Medulla oblongata (tissue), 1 donor: Measurements from ENCODE around the gene ZNF672.
"Not testable (repeated sequence)": the region's sequence is repeated elsewhere in the genome, so short reads cannot be mapped to it uniquely, and the experiment has no call there.

Experiments
- DNase-seq: peaks from one replicate; pipeline ENCODE4 v3.0.0-alpha.2; 2015; ENCODE audit errors: extremely low spot score

Gene ZNF672

DNA sequence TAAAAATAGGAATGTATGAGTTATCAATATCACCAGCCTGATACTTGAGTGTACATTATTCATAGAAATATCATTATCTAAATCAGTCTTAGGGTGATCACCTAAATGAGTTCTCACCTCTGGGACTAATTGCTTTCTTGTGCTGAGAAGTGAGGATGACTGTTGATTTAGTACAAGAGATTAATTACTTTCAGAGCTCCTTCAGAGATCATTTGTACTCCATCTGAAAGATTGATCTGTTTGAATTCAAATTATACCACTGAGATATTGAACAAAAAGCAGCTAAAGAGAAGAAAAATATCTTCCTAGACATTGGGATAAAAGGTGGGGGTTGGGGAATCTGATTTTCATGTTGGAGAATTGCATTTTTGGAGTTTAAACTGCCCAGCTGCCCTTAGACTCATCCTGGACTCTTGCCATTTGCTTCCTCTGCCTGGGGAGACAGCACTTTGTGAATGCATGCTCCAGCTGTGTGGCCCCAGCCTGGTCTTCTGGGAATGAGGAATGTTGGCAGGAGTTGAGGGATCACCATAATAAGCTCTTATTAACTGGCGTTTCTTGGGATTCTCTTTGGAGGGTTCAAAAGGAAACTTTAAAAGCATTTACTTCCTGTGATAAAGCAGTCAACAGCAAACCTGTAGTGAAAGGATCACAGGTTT lies 48.3 kb downstream of the ZNF672 start:
- DNase-seq, result no peak

DNA sequence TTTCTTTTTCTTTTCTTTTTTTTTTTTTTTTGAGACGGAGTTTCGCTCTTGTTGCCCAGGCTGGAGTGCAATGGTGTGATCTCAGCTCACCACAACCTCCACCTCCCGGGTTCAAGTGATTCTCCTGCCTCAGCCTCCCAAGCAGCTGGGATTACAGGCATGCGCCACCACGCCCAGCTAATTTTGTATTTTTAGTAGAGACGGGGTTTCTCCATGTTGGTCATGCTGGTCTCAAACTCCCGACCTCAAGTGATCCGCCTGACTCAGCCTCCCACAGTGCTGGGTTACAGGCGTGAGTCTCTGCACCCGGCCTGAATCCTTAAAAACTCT lies 51.9 kb downstream of the ZNF672 start:
- not testable (repeated sequence) for DNase-seq

DNA sequence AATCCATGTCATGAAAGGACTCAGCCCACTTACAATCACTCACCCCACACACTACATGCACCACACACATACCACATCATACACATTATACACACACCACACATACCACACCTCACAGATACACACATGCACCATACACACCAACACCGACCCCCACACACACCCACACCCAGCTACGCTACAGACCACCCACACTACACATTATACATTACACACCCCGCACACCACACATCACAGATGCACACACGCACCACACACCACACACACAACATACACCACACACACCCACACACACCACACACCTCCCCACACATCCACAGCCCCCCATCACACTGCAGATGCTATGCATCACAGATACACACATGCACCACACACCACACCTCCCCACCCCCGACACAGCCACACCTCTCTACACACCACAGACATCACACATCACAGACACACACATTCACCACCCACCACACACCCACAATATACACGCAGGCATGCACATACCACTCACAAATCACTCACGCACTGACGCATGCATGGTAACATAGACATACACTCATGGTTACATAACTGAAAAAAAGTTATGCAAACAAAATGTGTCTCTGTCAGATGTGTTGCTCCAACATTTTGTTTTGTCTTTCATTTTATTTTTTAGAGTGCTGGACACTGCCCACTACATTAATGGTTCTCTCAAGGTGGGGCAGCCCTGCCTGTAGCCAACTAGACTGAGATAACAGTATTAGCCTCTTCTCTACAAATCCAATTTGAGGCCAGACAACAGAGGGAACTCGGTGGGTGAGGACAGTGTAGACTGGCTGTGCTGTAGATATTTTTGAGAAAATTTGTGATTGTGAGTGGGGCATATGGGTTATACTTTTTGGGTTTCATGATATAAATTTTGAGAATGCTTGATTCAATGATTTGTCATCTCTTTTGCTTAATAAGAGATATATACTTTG lies 52.8 kb downstream of the ZNF672 start:
- DNase-seq, result no peak

DNA sequence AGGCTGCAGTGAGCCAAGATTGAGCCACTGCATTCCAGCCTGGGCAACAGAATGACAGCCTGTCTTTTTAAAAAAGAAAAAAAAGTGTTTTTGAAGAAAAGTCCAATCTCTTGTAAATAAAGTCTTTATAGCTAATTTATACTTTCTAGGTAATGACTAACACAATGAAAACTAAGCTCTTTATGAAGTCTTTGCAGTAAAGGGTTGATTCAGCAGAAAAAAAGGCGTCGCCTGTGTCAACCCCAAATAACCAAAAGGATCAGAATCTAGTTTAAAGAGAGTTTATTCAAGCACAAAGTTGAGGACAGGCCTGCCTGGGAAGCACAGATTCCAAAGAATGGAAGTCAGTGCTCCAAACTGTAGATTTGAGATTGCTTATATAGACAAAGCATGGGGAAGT lies 53.7 kb downstream of the ZNF672 start:
- no peak for DNase-seq

DNA sequence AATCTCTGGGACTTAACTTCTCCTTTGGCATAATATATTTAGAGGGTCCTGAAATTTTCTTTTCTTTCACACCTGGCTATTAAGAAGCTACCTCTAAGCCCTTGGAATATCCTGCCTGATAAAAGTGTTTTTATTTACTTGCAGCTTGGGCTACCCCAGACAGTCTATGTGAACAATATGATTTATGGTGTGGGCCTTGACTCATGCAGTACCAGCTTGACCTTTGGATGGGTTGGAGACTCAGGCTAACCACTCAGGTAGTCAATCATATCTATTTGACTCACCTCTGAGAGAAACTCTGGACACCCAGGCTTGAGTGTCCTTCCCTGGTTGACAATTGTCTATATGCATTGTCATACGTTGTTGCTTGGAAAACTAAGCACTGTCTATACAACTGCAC lies 54.6 kb downstream of the ZNF672 start:
- no peak for DNase-seq

DNA sequence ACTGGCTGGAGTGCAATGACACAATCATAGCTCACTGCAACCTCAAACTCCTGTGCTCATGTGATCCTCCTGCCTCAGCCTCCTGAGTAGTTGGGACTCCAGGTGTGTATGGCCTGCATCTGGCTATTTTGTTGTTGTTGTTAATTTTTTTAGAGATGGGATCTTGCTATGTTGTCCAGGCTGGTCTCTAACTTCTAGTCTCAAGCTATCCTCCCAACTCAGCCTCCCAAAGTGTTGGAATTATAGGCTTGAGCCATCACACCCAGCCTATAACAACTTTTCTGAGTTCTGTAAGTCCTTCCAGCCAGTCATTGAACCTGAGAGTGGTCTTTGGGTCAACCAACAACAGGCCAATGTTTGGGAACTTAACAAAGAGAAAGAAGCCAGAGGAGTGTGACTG lies 56.8 kb downstream of the ZNF672 start:
- no peak for DNase-seq

DNA sequence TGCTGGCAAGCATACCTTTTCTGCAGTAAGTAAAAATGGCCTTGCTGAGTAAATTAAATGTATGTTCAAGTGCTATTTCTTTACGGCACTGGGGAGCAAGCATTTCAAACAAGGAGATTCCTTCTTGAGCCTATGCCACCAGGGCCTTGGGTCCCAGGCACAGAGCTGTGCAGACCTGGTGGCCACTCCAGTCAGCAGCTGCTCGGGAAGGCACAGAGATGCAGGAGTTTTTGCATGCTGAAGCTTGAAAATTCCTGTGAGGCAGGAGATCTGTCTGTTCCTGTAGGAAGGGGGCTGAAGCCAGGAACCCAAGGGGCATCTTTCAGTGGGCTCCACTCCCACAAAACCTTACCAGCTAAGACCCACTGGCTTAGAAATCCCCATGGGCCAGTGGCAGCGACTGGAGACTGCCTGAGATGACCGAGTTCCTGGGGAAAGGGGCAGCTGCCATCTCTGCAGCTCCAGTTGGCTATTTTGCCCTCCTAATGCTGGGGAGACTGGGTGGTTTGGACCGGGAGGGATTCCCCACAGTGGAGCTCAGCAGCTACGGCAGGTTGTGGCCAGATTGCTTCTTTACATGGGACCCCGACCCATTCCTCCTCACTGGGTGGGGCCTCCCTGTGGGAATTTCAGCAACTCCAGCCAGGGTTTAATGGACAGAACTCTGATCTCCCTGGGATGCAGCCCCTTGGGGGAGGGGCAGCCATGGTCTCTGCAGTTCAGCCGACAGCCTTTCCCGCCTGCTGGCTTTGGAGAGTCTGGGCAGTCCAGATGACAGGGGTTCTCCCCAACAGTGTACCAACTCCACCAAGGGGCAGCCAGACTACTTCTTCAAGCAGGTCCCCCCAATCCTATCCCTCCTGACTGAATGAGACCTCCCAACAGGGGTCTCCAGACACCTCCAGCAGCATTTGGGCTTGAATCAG lies 59.7 kb downstream of the ZNF672 start:
- DNase-seq, result no peak
